ENCODE data around the gene EIF4G3. TPM values are rescaled to one million over a fixed set of nuclear protein-coding genes. Genes with fewer than 3 reads are reported as not detected.
A peak's percentile ranks its signal among the peaks of the same experiment; 100 is the strongest.
"Not testable (repeated sequence)": the region's sequence is repeated elsewhere in the genome, so short reads cannot be mapped to it uniquely, and the experiment has no call there.

Gene EIF4G3
- total RNA-seq, 2 experiments from 2014 or later: 44.6 to 48.0 TPM

- intact Hi-C loops (cut with micrococcal nuclease): no loop called here
- Mint-ChIP-seq H3K36me3 (ENCODE audit: low read depth) (peaks cover 4% of the 10 kb centered on the region), H3K4me3 (no peak overlapping the region), H3K27me3 (ENCODE audit: low read depth) (no peaks in the 10 kb centered on the region), H3K9me3 (no peaks in the 10 kb centered on the region), H3K4me1 (ENCODE audit: low read depth) (no peaks in the 10 kb centered on the region), H3K27ac (no peak overlapping the region)
- no peak for DNase-seq
- CTCF ChIA-PET: no interaction called here
Measured at GRCh38 chr1:20814534-20814871, 362.2 kb downstream of the EIF4G3 start.

- no peak overlapping the region for H3K4me3 Mint-ChIP-seq
- no peaks in the 10 kb centered on the region for H3K9me3 Mint-ChIP-seq
- no peaks in the 10 kb centered on the region for H3K27me3 Mint-ChIP-seq (ENCODE audit: low read depth)
- CTCF ChIA-PET: interaction anchor here (1.0 kb wide), 1 partner anchor 383 kb away, joined by 3 read pairs; no protein-coding TSS in a partner anchor
- peaks cover 7% of the 10 kb centered on the region for H3K36me3 Mint-ChIP-seq (ENCODE audit: low read depth)
- no peaks in the 10 kb centered on the region for H3K4me1 Mint-ChIP-seq (ENCODE audit: low read depth)
- DNase-seq: no peak
- intact Hi-C loops (cut with micrococcal nuclease): no loop called here
- no peak overlapping the region for H3K27ac Mint-ChIP-seq
Measured at GRCh38 chr1:20811916-20812315, 364.8 kb downstream of the EIF4G3 start.

- Mint-ChIP-seq H3K27ac (no peak overlapping the region), H3K36me3 (ENCODE audit: low read depth) (no peaks in the 10 kb centered on the region), H3K4me3 (no peak overlapping the region), H3K4me1 (ENCODE audit: low read depth) (peaks cover under 1% of the 10 kb centered on the region), H3K27me3 (ENCODE audit: low read depth) (peaks cover 2% of the 10 kb centered on the region), H3K9me3 (no peaks in the 10 kb centered on the region)
- intact Hi-C loops (cut with micrococcal nuclease): no loop called here
- no peak for DNase-seq
- CTCF ChIA-PET: no interaction called here
Measured at GRCh38 chr1:20793236-20793635, 383.5 kb downstream of the EIF4G3 start.

GRCh38 chr1:20792196-20792595 lies 384.5 kb downstream of the EIF4G3 start:
- Mint-ChIP-seq H3K27ac (no peak overlapping the region), H3K4me1 (ENCODE audit: low read depth) (peaks cover 6% of the 10 kb centered on the region), H3K27me3 (ENCODE audit: low read depth) (peaks cover 2% of the 10 kb centered on the region), H3K9me3 (no peaks in the 10 kb centered on the region), H3K36me3 (ENCODE audit: low read depth) (no peaks in the 10 kb centered on the region), H3K4me3 (no peak overlapping the region)
- no peak for DNase-seq
- intact Hi-C loops (cut with micrococcal nuclease): no loop called here
- CTCF ChIA-PET: no interaction called here

GRCh38 chr1:20790785-20791184 lies 385.9 kb downstream of the EIF4G3 start:
- intact Hi-C loops (cut with micrococcal nuclease): no loop called here
- Mint-ChIP-seq H3K27ac (no peak overlapping the region), H3K36me3 (ENCODE audit: low read depth) (peaks cover 3% of the 10 kb centered on the region), H3K9me3 (no peaks in the 10 kb centered on the region), H3K4me1 (ENCODE audit: low read depth) (peaks cover 6% of the 10 kb centered on the region), H3K27me3 (ENCODE audit: low read depth) (peaks cover 2% of the 10 kb centered on the region), H3K4me3 (no peak overlapping the region)
- no peak for DNase-seq
- CTCF ChIA-PET: interaction anchor here (0.7 to 1.4 kb wide), 2 partner anchors 75 to 404 kb away, joined by 3 to 4 read pairs; no protein-coding TSS in a partner anchor

- DNase-seq: not testable (repeated sequence)
Measured at GRCh38 chr1:20789598-20789997, 387.1 kb downstream of the EIF4G3 start.

GRCh38 chr1:20787840-20788795 lies 388.6 kb downstream of the EIF4G3 start:
- Mint-ChIP-seq H3K27ac (peak overlapping the region; percentile 84), H3K4me1 (ENCODE audit: low read depth) (peaks cover 25% of the 10 kb centered on the region), H3K9me3 (no peaks in the 10 kb centered on the region), H3K4me3 (peak overlapping the region; percentile 81), H3K36me3 (ENCODE audit: low read depth) (peaks cover 6% of the 10 kb centered on the region), H3K27me3 (ENCODE audit: low read depth) (peaks cover 2% of the 10 kb centered on the region)
- intact Hi-C loops (cut with micrococcal nuclease): loop anchor here (2.0 kb wide), 2 partner anchors 505 to 557 kb away; no protein-coding TSS in a partner anchor
- CTCF ChIA-PET: interaction anchor here (0.6 to 1.1 kb wide), 6 partner anchors 9 to 407 kb away, joined by 3 to 5 read pairs (median 3); no protein-coding TSS in a partner anchor
- no peak for DNase-seq

More at GRCh38 chr1:20789598-20789997, 387.1 kb downstream of the EIF4G3 start:
- H3K4me1 Mint-ChIP-seq (ENCODE audit: low read depth): peaks cover 13% of the 10 kb centered on the region
- H3K27me3 Mint-ChIP-seq (ENCODE audit: low read depth); H3K36me3 Mint-ChIP-seq (ENCODE audit: low read depth); H3K4me3 Mint-ChIP-seq; intact Hi-C loops (cut with micrococcal nuclease); H3K9me3 Mint-ChIP-seq; H3K27ac Mint-ChIP-seq: not testable (repeated sequence)
- CTCF ChIA-PET: interaction anchor here (0.9 kb wide), 1 partner anchor 406 kb away, joined by 3 read pairs; no protein-coding TSS in a partner anchor

GRCh38 chr1:20787029-20787839 lies 389.5 kb downstream of the EIF4G3 start, which contains the start of gene HP1BP3:
TSS of gene HP1BP3 (minus strand) at chr1:20787307. CDS start at chr1:20780440, 6,867 bp downstream.
- H3K27me3 Mint-ChIP-seq (ENCODE audit: low read depth): peaks cover 2% of the 10 kb centered on the region
- CTCF ChIA-PET: interaction anchor here (0.6 to 1.2 kb wide), 6 partner anchors 10 to 406 kb away, joined by 3 to 5 read pairs (median 3); no protein-coding TSS in a partner anchor
- DNase-seq: peak; percentile 74
- peak within 1 kb of the TSS; percentile 87 for H3K4me3 Mint-ChIP-seq
- H3K27ac Mint-ChIP-seq: peak within 1 kb of the TSS; percentile 94
- H3K36me3 Mint-ChIP-seq (ENCODE audit: low read depth): peaks cover 6% of the 10 kb centered on the region
- peaks cover 27% of the 10 kb centered on the region for H3K4me1 Mint-ChIP-seq (ENCODE audit: low read depth)
- H3K9me3 Mint-ChIP-seq: no peaks in the 10 kb centered on the region
- intact Hi-C loops (cut with micrococcal nuclease): loop anchor here (2.0 kb wide), 2 partner anchors 506 to 558 kb away; no protein-coding TSS in a partner anchor

- Mint-ChIP-seq H3K4me1 (ENCODE audit: low read depth) (peaks cover 32% of the 10 kb centered on the region), H3K27me3 (ENCODE audit: low read depth) (peaks cover 2% of the 10 kb centered on the region), H3K4me3 (peak overlapping the region; percentile 87), H3K9me3 (no peaks in the 10 kb centered on the region), H3K36me3 (ENCODE audit: low read depth) (peaks cover 6% of the 10 kb centered on the region), H3K27ac (peak overlapping the region; percentile 94)
- peak; percentile 97 for DNase-seq
- intact Hi-C loops (cut with micrococcal nuclease): loop anchor here (1.0 to 2.0 kb wide), 5 partner anchors 125 to 558 kb away; partner anchors contain the start of genes DDOST and EIF4G3
- CTCF ChIA-PET: interaction anchor here (1.1 to 1.2 kb wide), 2 partner anchors 90 to 126 kb away, joined by 3 to 5 read pairs; no protein-coding TSS in a partner anchor
Measured at GRCh38 chr1:20786253-20787028, 390.3 kb downstream of the EIF4G3 start.

GRCh38 chr1:20785907-20786252 lies 390.8 kb downstream of the EIF4G3 start:
- Mint-ChIP-seq H3K9me3 (no peaks in the 10 kb centered on the region), H3K4me3 (peak overlapping the region; percentile 87), H3K27me3 (ENCODE audit: low read depth) (peaks cover 2% of the 10 kb centered on the region), H3K4me1 (ENCODE audit: low read depth) (peaks cover 36% of the 10 kb centered on the region), H3K36me3 (ENCODE audit: low read depth) (peaks cover 9% of the 10 kb centered on the region), H3K27ac (peak overlapping the region; percentile 94)
- CTCF ChIA-PET: interaction anchor here (0.9 to 1.2 kb wide), 3 partner anchors 12 to 126 kb away, joined by 3 to 5 read pairs (median 3); no protein-coding TSS in a partner anchor
- peak; percentile 53 for DNase-seq
- intact Hi-C loops (cut with micrococcal nuclease): loop anchor here (1.0 to 2.0 kb wide), 7 partner anchors 53 to 559 kb away; partner anchors contain the start of genes DDOST and EIF4G3

- H3K27me3 Mint-ChIP-seq (ENCODE audit: low read depth): no peaks in the 10 kb centered on the region
- H3K36me3 Mint-ChIP-seq (ENCODE audit: low read depth): peaks cover 34% of the 10 kb centered on the region
- peaks cover 16% of the 10 kb centered on the region for H3K4me1 Mint-ChIP-seq (ENCODE audit: low read depth)
- DNase-seq: no peak
- intact Hi-C loops (cut with micrococcal nuclease): no loop called here
- no peaks in the 10 kb centered on the region for H3K9me3 Mint-ChIP-seq
- H3K4me3 Mint-ChIP-seq: no peak overlapping the region
- CTCF ChIA-PET: no interaction called here
- no peak overlapping the region for H3K27ac Mint-ChIP-seq
Measured at GRCh38 chr1:20775700-20776099, 401.0 kb downstream of the EIF4G3 start.

Measured in activated naive CD4-positive, alpha-beta T cell treated with anti-CD3 and anti-CD28 coated beads for 36 hours (primary cell).